Measurements from ENCODE around the gene RHBG.

DNA sequence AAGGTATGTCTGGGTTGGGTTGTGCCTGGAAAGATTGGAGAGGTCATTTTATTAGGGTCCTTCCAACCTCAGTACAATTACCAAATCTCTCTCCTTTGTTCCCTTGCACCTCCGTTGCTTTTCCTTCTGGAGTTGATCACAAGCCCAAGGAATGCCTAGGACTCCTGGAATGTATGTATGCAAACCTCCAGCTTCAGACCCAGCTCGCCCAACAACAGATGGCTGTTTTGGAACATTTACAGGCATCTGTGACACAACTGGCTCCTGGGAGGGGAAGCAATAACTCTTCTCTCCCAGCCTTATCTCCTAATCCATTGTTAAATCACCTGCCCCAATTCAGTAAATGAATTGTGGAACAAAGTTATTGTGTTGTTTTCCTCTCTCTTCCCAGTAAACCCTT lies 22.4 kb upstream of the RHBG start:
- TF ChIP-seq, protein P1, sequence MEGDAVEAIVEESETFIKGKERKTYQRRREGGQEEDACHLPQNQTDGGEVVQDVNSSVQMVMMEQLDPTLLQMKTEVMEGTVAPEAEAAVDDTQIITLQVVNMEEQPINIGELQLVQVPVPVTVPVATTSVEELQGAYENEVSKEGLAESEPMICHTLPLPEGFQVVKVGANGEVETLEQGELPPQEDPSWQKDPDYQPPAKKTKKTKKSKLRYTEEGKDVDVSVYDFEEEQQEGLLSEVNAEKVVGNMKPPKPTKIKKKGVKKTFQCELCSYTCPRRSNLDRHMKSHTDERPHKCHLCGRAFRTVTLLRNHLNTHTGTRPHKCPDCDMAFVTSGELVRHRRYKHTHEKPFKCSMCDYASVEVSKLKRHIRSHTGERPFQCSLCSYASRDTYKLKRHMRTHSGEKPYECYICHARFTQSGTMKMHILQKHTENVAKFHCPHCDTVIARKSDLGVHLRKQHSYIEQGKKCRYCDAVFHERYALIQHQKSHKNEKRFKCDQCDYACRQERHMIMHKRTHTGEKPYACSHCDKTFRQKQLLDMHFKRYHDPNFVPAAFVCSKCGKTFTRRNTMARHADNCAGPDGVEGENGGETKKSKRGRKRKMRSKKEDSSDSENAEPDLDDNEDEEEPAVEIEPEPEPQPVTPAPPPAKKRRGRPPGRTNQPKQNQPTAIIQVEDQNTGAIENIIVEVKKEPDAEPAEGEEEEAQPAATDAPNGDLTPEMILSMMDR (IDR thresholded peaks at IDR 0.05; ENCODE audit: poor library complexity) = no peak
- TF ChIP-seq EZH2 (IDR thresholded peaks at IDR 0.05; ENCODE audit: borderline replicate concordance) = no peak

Data from hepatocyte (in vitro differentiated cells).